OCI-LY7 (cell line): ENCODE results near the gene TPPP.

Experiments used
- CTCF ChIP-seq: fragments of 200-600 bp; sonication (generic); conservative IDR thresholded peaks from 2 replicates; pipeline ENCODE4 v1.5.1; 2014; ENCODE audit warnings: mild to moderate bottlenecking, antibody characterized with exemption, low read length, moderate library complexity, mixed read lengths
- EZH2phosphoT487 ChIP-seq: fragments of 200-600 bp; sonication (generic); IDR thresholded peaks from 2 replicates; pipeline ENCODE4 v1.6.1; 2018; ENCODE audit warnings: low read depth, borderline replicate concordance, mild to moderate bottlenecking, mixed run types, antibody characterized with exemption, low read length, moderate library complexity, mixed read lengths

DNA sequence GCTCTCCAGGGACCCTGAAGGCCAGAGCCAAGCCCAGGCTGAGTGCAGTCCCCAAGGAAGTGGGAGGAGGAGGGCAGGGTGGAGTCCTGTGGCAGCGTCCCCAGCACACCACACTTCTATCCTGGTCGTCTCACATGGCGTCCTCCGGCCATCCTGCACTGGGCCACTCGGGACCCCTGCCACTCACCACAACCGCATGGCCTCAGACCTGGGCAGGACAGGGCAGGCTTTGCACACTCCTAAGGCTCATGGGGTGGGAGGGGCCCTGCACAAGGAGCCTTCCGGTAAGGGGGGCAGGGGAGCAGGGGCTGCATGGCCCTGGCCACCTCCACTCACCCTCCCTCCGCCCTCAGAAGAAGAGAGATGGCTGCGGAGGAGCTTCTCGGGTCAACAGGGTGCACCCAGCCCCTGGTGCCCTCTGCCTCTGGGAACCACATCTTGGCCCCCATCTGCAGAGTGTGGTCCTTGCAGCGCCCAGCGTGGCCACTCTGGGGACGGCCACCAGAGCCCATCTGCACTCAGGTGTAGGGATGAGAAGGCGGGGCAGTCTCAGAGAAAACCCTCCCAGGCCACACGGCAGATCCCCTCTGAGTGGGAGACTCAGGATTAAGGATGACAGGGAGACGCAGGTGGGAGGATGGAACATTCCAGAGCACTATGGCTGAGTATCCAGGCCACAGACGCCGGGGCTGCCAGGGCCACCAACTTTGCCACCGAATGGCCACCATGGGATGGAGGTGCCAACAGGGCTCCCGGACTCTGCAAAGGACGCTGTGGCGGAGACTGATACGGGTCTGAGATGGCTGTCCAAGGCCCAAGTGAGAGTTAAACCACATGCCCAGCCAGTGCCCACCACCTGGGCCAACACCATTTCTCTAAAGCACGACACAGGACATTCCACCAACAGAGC lies 7.6 kb downstream of the TPPP start:
- TF ChIP-seq CTCF (no peak), EZH2phosphoT487 (no peak)
